ENCODE measurements around the gene CAMK1D.

The CAMK1D gene

GRCh38 chr10:12772797-12773587, 423.6 kb downstream of the CAMK1D start:
- H3K9me3 ChIP-seq (replicated peaks; ENCODE audit: insufficient read depth, low read length): no peaks in the 10 kb centered on the region
- no peaks in the 10 kb centered on the region for H3K79me2 ChIP-seq (ENCODE audit: low read length)
- no peaks in the 10 kb centered on the region for H3K9me2 ChIP-seq (replicated peaks; ENCODE audit: insufficient read depth, low read length)
- no peak overlapping the region for H3K9ac ChIP-seq (ENCODE audit: low read length)
- no peaks in the 10 kb centered on the region for H3K36me3 ChIP-seq (replicated peaks; ENCODE audit: insufficient read depth, low read length)
- no peaks in the 10 kb centered on the region for H3F3A ChIP-seq (ENCODE audit: insufficient read depth, low read length)
- no peak for DNase-seq
- no peak overlapping the region for H3K4me2 ChIP-seq (ENCODE audit: low read depth, low read length)
- TF ChIP-seq, protein P1, sequence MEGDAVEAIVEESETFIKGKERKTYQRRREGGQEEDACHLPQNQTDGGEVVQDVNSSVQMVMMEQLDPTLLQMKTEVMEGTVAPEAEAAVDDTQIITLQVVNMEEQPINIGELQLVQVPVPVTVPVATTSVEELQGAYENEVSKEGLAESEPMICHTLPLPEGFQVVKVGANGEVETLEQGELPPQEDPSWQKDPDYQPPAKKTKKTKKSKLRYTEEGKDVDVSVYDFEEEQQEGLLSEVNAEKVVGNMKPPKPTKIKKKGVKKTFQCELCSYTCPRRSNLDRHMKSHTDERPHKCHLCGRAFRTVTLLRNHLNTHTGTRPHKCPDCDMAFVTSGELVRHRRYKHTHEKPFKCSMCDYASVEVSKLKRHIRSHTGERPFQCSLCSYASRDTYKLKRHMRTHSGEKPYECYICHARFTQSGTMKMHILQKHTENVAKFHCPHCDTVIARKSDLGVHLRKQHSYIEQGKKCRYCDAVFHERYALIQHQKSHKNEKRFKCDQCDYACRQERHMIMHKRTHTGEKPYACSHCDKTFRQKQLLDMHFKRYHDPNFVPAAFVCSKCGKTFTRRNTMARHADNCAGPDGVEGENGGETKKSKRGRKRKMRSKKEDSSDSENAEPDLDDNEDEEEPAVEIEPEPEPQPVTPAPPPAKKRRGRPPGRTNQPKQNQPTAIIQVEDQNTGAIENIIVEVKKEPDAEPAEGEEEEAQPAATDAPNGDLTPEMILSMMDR (IDR thresholded peaks at IDR 0.05; ENCODE audit: low read length): no peak
- TF ChIP-seq EZH2 (optimal IDR thresholded peaks at IDR 0.05; ENCODE audit: low read depth, low read length) (no peak), EZH2phosphoT487 (IDR thresholded peaks at IDR 0.05; ENCODE audit: low read length) (no peak)
- no peak overlapping the region for H3K4me3 ChIP-seq (ENCODE audit: low read length)
- H3K4me1 ChIP-seq (ENCODE audit: low read length): no peaks in the 10 kb centered on the region
- no peak overlapping the region for H3K27ac ChIP-seq (ENCODE audit: low read length)
- no peak overlapping the region for H2AFZ ChIP-seq (ENCODE audit: low read length)
- H4K20me1 ChIP-seq (ENCODE audit: insufficient read depth, low read length): no peaks in the 10 kb centered on the region
- H3K27me3 ChIP-seq (replicated peaks; ENCODE audit: insufficient read depth, low read length): no peaks in the 10 kb centered on the region

DNA sequence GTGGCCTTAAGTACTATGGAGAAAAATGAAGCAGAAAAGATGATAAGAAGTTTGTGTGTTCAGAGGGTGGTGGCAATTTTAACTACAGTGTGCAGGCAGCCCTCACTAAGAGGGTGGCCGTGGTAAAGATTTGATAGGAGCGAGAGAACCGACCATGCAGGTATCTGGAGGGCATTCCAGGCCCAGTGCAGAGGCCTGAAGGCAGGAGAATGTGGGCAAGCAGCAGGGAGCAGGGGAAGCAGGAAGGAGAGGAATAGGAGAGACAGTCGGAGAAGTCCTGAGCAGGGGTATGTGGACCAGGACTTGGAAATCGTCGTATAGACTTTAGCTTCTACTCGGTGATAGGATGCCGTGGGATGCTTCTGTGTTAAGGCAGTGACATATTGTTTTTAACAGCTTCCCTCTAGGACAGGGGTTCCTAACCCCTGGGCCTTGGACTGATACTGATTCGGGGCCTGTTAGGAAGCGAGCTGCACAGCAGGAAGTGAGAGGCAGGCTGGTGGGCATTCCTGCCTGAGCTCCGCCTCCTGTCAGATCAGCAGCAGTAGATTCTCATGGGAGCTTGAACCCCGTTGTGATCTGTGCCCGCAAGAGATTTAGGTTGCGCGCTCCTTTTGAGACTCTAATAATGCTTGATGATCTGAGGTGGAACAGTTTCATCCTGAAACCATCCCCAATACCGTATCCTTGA, 425.0 kb downstream of the CAMK1D start:
- no peaks in the 10 kb centered on the region for H3K9me3 ChIP-seq (replicated peaks; ENCODE audit: insufficient read depth, low read length)
- H3K36me3 ChIP-seq (replicated peaks; ENCODE audit: insufficient read depth, low read length): no peaks in the 10 kb centered on the region
- no peaks in the 10 kb centered on the region for H3F3A ChIP-seq (ENCODE audit: insufficient read depth, low read length)
- no peaks in the 10 kb centered on the region for H3K27me3 ChIP-seq (replicated peaks; ENCODE audit: insufficient read depth, low read length)
- no peaks in the 10 kb centered on the region for H3K4me1 ChIP-seq (ENCODE audit: low read length)
- TF ChIP-seq, protein P1 (IDR thresholded peaks at IDR 0.05; ENCODE audit: low read length): no peak
- no peak for TF ChIP-seq EZH2 (optimal IDR thresholded peaks at IDR 0.05; ENCODE audit: low read depth, low read length)
- TF ChIP-seq EZH2phosphoT487 (IDR thresholded peaks at IDR 0.05; ENCODE audit: low read length): no peak
- no peaks in the 10 kb centered on the region for H4K20me1 ChIP-seq (ENCODE audit: insufficient read depth, low read length)
- H3K9ac ChIP-seq (ENCODE audit: low read length): no peak overlapping the region
- H3K79me2 ChIP-seq (ENCODE audit: low read length): no peaks in the 10 kb centered on the region
- no peak overlapping the region for H3K27ac ChIP-seq (ENCODE audit: low read length)
- no peak for DNase-seq
- no peak overlapping the region for H2AFZ ChIP-seq (ENCODE audit: low read length)
- no peak overlapping the region for H3K4me3 ChIP-seq (ENCODE audit: low read length)
- no peak overlapping the region for H3K4me2 ChIP-seq (ENCODE audit: low read depth, low read length)
- no peaks in the 10 kb centered on the region for H3K9me2 ChIP-seq (replicated peaks; ENCODE audit: insufficient read depth, low read length)

GRCh38 chr10:12777840-12778585, 428.7 kb downstream of the CAMK1D start:
- TF ChIP-seq EZH2phosphoT487 (IDR thresholded peaks at IDR 0.05; ENCODE audit: low read length) (no peak), EZH2 (optimal IDR thresholded peaks at IDR 0.05; ENCODE audit: low read depth, low read length) (no peak)
- TF ChIP-seq, protein P1 (IDR thresholded peaks at IDR 0.05; ENCODE audit: low read length): no peak
- Histone ChIP-seq H4K20me1 (ENCODE audit: insufficient read depth, low read length) (no peaks in the 10 kb centered on the region), H3K4me1 (ENCODE audit: low read length) (no peaks in the 10 kb centered on the region), H2AFZ (ENCODE audit: low read length) (no peak overlapping the region), H3K4me3 (ENCODE audit: low read length) (no peak overlapping the region), H3K27me3 (replicated peaks; ENCODE audit: insufficient read depth, low read length) (no peaks in the 10 kb centered on the region), H3K27ac (ENCODE audit: low read length) (no peak overlapping the region), H3K9me2 (replicated peaks; ENCODE audit: insufficient read depth, low read length) (no peaks in the 10 kb centered on the region), H3K4me2 (ENCODE audit: low read depth, low read length) (no peak overlapping the region), H3K36me3 (replicated peaks; ENCODE audit: insufficient read depth, low read length) (no peaks in the 10 kb centered on the region), H3F3A (ENCODE audit: insufficient read depth, low read length) (no peaks in the 10 kb centered on the region), H3K9me3 (replicated peaks; ENCODE audit: insufficient read depth, low read length) (no peaks in the 10 kb centered on the region), H3K79me2 (ENCODE audit: low read length) (no peaks in the 10 kb centered on the region), H3K9ac (ENCODE audit: low read length) (no peak overlapping the region)
- DNase-seq: no peak
